Brain microvascular endothelial cell (primary cell): Measurements from ENCODE around the gene ATF7IP.

Experiments used
- DNase-seq: peaks from one replicate; pipeline ENCODE4 v3.0.0-alpha.2; 2020
- H3K27ac ChIP-seq: fragments of 250-450 bp; sonication (Bioruptor Pico); 2 replicates; pipeline ENCODE4 v1.5.1; 2020; ENCODE audit warnings: mild to moderate bottlenecking, moderate library complexity
- H3K27me3 ChIP-seq: fragments of 250-450 bp; sonication (Bioruptor Pico); replicated peaks from 2 replicates; pipeline ENCODE4 v1.5.1; 2020; ENCODE audit warnings: mild to moderate bottlenecking
- H3K36me3 ChIP-seq: fragments of 250-450 bp; sonication (Bioruptor Pico); replicated peaks from 2 replicates; pipeline ENCODE4 v1.5.1; 2020; ENCODE audit warnings: mild to moderate bottlenecking
- H3K4me3 ChIP-seq: 2 replicates; pipeline ENCODE4 v1.5.1; 2011; ENCODE audit warnings: low read depth, mild to moderate bottlenecking, control low read depth, low read length, moderate library complexity
- CTCF ChIP-seq: IDR thresholded peaks from 2 replicates; pipeline ENCODE4 v1.5.1; 2011; ENCODE audit warnings: low read depth, mild to moderate bottlenecking, moderate library complexity, low read length, control low read depth, inconsistent platforms; ENCODE audit errors: missing control alignments
- in situ Hi-C: cut with HindIII; loops from 2 replicates; pipeline ENCODE4 v1.10.0; 2017; ENCODE audit warnings: low sequenced_read_pairs, low pct_ligation_motif_present

Gene ATF7IP

GRCh38 chr12:14387219-14387871, 21.9 kb downstream of the ATF7IP start:
- TF ChIP-seq CTCF, result no peak
- DNase-seq, result no peak
- Histone ChIP-seq H3K4me3 (no peak overlapping the region), H3K36me3 (no peaks in the 10 kb centered on the region), H3K27ac (no peak overlapping the region), H3K27me3 (no peaks in the 10 kb centered on the region)
- in situ Hi-C loops, result no loop called here

GRCh38 chr12:14390449-14390848, 25.0 kb downstream of the ATF7IP start:
- TF ChIP-seq CTCF, result no peak
- DNase-seq, result no peak
- H3K27ac ChIP-seq, result no peak overlapping the region
- no peak overlapping the region for H3K4me3 ChIP-seq
- in situ Hi-C loops, result no loop called here
- H3K36me3 ChIP-seq, result no peaks in the 10 kb centered on the region
- H3K27me3 ChIP-seq, result no peaks in the 10 kb centered on the region

GRCh38 chr12:14390870-14391530, 25.5 kb downstream of the ATF7IP start:
- DNase-seq, result no peak
- TF ChIP-seq CTCF, result no peak
- Histone ChIP-seq H3K27me3 (no peaks in the 10 kb centered on the region), H3K4me3 (no peak overlapping the region), H3K27ac (no peak overlapping the region), H3K36me3 (no peaks in the 10 kb centered on the region)
- in situ Hi-C loops, result no loop called here

GRCh38 chr12:14393751-14394150, 28.3 kb downstream of the ATF7IP start:
- TF ChIP-seq CTCF, result no peak
- no peaks in the 10 kb centered on the region for H3K27me3 ChIP-seq
- no peak overlapping the region for H3K4me3 ChIP-seq
- H3K27ac ChIP-seq, result peak overlapping the region; percentile 71
- H3K36me3 ChIP-seq, result no peaks in the 10 kb centered on the region
- in situ Hi-C loops, result no loop called here
- no peak for DNase-seq

- in situ Hi-C loops, result no loop called here
- peak; percentile 26 for TF ChIP-seq CTCF
- Histone ChIP-seq H3K27me3 (no peaks in the 10 kb centered on the region), H3K36me3 (no peaks in the 10 kb centered on the region), H3K27ac (peak overlapping the region; percentile 71), H3K4me3 (no peak overlapping the region)
- DNase-seq, result peak; percentile 78
Observed at GRCh38 chr12:14394317-14395073, 29.0 kb downstream of the ATF7IP start.
